PC-3 (cell line): ENCODE results near the gene ELOVL5.

Experiments
- EZH2 ChIP-seq: fragments of 300-600 bp; sonication (generic); IDR thresholded peaks from one replicate; pipeline ENCODE4 v1.6.1; 2017; ENCODE audit warnings: antibody characterized with exemption, mild to moderate bottlenecking, low read length; ENCODE audit not compliant: unreplicated experiment
- EZH2phosphoT487 ChIP-seq: fragments of 300-600 bp; sonication (generic); IDR thresholded peaks from 2 replicates; pipeline ENCODE4 v1.6.1; 2018; ENCODE audit warnings: mild to moderate bottlenecking, antibody characterized with exemption, low read length, borderline replicate concordance
- TF ChIP-seq, protein P1 (sequence below): fragments of 300-600 bp; sonication (generic); conservative IDR thresholded peaks from 2 replicates; pipeline ENCODE4 v1.5.1; 2017; ENCODE audit warnings: antibody characterized with exemption, low read depth, mild to moderate bottlenecking, low read length

DNA sequence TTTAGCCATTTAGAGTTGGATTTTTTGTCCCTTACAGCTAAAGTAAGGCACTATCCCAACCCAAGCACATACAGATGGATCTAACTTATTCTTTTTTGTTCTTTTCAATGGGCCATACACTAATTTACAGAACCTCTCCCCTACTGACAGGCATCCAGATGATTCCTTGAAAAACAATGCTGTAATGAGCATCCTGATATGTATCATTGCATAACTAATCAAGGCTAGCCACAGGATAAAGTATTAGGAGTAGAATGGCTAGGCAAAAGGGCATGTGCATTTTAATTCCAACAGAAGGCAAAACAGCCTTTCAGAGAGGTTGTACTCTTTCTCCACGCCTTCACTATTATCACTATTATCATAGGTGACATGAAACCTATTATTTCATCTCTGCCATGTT, 54.1 kb downstream of the ELOVL5 start:
- TF ChIP-seq EZH2, result no peak
- TF ChIP-seq, protein P1, sequence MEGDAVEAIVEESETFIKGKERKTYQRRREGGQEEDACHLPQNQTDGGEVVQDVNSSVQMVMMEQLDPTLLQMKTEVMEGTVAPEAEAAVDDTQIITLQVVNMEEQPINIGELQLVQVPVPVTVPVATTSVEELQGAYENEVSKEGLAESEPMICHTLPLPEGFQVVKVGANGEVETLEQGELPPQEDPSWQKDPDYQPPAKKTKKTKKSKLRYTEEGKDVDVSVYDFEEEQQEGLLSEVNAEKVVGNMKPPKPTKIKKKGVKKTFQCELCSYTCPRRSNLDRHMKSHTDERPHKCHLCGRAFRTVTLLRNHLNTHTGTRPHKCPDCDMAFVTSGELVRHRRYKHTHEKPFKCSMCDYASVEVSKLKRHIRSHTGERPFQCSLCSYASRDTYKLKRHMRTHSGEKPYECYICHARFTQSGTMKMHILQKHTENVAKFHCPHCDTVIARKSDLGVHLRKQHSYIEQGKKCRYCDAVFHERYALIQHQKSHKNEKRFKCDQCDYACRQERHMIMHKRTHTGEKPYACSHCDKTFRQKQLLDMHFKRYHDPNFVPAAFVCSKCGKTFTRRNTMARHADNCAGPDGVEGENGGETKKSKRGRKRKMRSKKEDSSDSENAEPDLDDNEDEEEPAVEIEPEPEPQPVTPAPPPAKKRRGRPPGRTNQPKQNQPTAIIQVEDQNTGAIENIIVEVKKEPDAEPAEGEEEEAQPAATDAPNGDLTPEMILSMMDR, result no peak
- TF ChIP-seq EZH2phosphoT487, result no peak
